HK-2 (cell line): ENCODE measurements around the gene C1GALT1.
"Not testable (repeated sequence)": the region's sequence is repeated elsewhere in the genome, so short reads cannot be mapped to it uniquely, and the experiment has no call there.

Source experiments
- DNase-seq: peaks from one replicate; pipeline ENCODE4 v3.0.0-alpha.2; 2018; ENCODE audit not compliant: unreplicated experiment

C1GALT1 gene

DNA sequence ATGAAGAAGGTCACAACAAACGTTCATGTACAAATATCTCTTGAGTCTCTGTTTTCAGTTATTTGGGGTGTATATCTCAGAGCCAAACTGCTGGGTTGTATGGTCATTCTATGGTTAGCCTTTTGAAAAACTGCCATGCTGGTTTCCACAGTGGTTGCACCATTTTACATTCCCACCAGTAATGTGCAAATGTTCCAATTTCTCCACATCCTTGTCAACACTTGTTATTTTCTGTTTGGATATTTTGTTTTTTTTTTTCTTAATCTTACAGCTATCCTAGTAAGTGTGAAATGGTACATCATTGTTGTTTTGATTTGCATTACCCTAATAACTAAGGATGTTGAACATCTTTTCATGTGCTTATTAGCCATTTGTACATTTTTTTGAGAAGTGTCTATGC lies 13.0 kb upstream of the C1GALT1 start:
- DNase-seq = no peak

DNA sequence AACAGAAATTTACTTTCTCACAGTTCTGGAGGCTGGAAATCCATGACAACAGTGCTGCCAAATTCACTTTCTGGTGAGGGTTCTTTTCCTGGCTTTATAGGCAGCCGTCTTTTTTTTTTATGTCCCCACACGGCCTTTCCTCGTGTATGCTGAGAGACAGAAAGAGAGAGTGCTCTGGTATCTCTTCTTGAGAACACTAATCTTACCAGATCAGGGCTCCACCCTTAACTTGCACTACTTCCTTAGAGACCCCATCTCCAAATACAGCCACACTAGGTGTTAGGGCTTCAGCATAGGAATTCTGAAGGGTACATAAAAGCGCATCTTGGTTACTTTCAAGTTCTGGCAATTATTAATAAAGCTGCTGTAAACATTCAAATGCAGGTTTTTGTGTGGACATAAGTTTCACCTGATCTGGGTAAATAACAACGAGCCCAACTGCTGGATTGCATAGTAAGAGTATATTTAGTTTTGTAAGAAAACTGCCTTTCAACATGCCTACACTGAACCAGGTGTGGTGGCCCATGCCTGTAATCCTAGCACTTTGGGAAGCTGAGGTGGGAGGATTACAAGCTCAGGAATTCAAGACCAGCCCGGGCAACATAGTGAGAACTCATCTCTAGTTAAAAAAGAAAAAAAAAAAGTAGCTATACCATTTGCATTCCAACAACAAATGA lies 8.2 kb upstream of the C1GALT1 start:
- DNase-seq = no peak

DNA sequence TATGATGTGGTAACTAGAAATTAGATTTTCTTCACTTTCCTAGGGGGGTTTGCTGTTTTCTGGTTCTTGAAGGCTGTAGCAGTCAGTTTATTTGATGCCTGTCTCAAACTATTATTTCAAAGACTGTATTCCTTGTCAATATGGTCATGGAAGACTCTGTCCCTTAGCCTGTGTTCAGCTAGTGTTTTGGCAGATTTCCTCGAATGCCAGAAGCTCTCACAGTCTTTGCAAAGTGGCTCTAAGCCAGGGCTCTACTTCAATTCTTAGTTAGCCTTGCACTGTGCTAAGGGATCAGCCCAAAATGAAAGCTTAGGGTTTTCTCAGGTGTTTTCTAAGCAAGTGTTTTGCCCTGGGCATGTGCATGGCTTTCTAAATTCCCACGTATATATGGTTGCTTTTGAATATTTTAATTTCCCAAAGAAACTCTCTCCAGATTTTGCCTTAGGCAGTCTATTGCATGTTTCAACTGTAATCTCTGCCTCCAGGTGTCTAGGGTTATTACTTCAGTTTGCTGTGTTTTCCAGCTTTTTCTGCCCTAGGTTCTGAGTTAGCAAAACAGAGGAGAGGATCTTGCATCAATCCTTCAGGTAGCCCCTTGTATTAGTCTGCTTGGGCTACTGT lies 7.2 kb upstream of the C1GALT1 start:
- no peak for DNase-seq

DNA sequence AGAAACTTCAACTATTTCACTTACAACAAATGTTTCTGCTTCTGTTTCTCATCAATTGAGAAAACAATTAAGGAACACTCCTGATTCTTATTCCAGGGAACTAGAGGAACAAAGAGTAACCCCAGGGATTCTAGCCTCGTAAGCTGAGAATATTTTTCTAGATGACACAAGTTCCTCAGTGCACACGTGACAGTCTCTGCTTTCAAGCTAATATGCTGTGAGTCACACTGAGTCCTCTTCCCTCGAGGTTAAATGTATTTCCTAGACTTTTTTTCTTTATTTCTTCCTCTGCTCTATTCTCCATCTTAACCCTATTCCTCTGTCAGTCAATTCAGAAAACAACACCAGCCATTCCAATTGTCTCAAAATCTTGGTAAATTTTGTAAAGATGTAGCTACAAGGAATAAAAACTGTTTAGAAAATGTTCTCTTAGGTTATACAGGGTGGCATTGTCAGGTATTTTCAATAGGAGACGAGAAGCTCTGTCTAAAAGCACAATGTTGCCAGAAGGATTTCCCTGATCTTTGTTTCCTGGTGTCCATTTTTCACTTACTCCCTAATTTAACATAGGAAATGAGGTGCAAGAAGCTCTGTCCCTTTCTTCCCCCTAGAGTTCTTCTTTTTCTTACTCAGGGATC lies 5.8 kb upstream of the C1GALT1 start:
- DNase-seq = no peak

DNA sequence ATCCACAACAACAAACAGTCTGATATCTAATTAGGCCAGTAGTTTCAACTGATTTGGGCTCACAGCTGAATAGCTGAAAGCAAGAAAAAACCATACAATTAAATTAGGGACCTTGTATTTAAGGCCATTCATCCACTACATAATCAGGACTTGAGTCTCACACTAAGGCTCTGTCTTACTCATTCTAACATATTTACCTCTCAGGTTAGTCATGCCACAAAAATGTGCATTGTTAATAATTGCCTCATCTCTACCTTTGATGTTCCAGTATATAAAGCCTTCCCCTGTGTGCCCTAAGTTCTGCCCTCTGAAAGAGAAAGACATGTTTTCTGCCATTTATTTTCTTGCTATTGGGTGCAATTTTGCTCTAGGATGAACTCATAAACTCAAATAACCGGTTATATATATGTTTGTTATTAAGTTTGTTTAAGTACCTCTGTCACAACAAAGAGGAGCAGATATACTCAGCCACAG lies 5.3 kb upstream of the C1GALT1 start:
- DNase-seq = no peak

DNA sequence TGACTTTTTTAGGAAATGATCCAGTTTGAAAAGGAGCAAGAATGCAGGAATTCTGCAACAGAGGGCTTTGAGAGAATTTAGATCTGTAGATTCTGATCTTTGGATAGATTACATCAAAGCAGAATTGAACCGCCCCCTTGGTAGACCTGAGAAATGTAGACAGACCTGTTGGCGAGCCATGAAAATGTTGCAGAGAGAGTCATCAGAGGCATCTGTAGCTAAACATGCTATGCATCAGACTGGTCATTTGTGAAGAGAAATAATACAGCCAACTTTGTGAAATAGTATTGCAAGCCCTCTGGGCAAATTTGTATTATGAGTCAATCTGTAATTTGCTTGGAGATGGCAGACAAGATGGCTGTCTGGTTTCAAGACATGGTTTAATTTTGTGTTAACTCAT lies 4.3 kb upstream of the C1GALT1 start:
- DNase-seq = no peak

DNA sequence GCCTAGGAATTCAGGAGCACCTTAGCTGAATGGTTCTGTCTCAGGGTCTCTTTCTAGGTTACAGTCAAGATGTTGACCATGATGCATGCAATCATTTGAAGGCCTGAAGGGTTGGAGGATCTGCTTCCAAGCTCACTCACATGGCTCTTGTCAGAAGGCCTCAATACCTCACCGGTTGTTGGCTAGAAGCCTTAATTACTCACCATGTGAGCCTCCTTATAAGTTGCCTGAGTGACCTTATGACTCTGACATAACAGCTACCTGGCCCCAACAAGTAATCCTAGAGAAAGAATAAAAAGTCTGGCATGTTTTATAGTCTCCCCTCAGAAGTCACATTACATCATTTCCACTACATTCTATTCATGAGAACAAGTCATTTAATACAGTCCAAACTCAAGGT lies 3.4 kb upstream of the C1GALT1 start:
- DNase-seq = peak; percentile 36

DNA sequence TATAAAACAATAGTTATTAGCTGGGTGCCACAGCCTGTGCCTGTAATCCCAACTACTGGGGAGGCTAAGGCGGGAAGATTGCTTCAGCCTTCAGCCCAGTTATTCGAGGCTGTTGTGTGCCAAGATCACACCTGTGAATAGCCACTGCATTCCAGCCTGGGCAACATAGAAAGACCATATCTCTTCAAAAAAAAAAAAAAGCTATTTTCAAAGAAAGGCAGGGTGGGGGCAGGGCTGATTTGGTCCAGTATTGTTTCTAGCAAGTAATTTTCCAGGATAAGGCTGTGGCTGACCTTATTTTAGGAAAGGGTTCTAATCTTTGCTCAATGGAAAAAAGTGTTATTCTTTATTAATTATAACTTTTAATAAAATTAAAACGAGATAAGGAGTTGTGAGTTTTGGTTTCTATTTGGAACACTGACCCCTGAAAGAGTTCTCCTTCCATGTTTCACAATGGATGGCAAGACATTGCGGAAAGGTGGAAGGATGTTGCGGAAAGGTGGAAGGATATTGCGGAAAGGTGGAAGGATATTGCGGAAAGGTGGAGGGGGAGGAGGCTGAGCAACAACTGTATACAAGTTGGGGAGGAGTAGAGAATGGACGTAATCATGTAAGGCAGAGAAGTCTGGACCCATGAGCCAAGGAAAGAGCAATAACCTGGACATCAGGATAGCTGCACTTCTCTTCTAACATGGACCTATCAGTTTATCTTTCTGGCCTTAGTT lies 1.5 kb upstream of the C1GALT1 start:
- DNase-seq = no peak

DNA sequence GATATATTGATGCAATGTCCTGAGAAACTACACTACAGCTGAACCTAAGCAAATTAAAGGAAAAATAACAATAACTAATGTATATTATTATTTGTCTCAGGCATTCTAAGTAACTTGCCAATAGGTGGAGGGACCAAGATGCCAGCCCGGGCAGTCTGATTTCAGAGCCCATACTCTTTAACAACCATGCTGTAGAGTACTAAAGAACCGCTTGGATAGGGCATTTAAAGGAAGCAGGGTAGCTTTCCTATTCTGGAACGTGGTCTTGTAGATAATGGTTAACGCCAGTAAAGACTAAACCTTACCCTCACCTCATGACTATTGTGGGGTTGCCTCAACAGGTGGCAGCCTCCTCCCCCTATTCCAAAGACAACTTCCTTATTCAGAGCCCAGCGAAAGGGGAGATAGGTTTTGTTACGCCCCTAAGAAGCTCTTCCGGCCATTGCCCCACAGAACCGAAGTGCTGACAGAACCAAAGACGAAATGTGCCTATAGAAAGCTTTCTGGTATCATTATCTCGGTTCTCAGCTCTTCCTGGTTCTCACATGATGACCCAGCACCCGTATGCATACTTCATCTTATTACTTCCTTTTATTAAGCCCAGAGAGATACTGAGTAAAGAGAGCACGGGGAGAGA lies 707 bp upstream of the C1GALT1 start:
- DNase-seq = peak; percentile 31

DNA sequence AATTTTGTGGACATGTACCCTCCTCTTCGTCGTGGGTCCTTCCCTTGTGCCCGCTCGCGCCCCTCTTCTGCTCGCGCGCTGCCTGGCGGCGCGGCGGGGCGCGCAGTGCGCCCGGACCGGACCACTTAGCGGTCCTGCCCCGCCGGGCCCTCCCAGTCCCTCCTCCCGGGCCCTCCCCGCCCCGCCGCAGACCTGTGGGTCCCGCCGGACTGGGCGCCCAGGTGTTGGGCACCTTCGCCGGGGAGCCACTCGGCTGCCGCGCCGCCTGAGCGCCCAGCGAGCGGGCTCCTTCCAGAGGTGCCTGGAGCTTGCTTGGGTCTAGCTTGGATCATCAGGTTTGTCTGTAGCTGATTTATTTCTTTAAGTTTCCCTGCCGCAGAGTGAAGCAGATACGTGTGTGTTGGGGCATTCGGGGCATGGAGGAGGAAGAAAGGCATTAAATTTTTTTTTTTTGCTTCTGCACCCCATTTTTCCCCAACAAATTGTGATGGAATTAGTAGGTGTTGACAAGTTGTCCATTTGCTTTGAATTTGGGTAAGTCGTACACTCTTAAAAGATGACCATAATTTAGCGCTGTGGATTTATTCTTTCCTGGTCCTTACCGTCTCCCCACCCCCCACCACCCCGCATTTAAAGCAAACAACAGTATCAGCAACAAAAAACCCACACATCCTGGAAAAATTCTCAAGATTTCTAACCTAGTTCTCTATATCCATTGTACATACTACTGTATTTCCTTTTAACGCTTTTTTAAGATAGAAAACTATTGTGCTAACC lies 905 bp downstream of the C1GALT1 start:
- DNase-seq = peak; percentile 59

DNA sequence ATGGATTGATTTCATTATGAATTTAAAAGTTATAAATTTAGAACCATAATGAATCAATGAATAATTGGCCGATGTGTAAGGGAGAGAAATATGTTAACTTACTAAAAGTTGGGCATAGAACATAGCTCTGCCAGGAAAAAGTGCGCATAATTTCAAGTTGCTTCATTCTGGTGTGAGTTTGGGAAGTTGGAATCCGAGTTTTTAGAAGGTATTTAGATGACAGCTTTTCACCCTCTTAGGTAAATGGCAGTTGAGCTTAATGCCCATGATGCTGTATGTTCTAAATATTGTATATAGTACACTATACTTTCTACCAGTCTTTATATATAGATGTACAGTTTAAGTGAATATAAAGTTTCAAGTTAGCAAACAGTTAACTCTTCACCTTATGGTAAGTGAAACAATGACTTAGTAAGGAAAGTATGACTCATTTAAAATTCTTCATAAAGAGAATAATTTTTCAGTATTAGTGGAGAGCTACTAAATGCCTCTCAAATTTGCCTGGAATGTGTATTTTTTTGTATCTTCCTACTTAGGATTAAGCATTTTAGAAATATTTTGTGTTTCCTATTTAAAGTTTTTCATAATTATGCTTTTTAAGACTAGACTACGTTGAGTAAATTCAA lies 1.6 kb downstream of the C1GALT1 start:
- DNase-seq = no peak

DNA sequence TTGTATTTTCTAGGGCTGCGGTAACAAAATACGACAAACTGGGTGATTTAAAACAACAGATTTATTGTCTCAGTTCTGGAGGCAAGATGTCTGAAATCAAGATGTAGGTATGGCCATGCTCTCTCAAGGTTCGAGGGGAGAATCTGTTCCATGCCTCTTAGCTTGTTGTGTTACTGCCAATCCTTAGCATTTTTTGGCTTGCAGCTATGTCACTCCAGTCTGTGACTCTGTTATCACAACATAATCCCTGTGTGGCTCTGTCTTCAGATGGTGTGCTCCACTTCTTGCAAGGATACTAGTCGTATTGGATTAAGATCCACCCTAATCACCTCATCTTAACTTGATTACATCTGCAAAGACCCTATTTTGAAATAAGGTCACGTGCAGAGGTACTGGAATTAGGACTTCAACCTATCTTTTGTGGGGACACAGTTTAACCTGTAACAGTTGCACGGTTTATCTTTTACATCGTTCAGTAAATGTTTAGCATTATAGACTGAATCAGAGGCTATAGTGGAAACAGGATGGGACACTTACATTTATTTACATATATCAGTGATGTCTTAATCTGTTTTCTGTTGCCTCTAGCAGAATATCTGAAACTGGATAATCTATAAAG lies 3.1 kb downstream of the C1GALT1 start:
- no peak for DNase-seq

DNA sequence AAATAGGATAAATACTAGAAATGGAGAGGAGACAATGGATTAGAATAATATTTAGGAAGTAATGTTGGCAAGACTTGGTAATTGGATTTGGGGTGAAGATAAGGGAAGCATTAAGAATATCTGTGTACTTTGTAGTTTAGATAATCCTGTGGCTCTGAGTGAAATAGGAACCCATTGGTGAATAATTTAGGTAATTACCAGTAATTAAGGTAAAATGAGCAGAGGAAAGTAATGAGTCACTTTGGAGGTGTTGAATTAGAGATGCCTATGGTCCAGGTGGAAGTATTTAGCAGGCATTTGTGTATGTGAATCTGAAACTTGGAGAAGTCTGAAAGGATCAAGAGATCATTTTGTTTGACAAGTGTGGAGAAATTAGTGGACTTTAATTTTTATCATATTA lies 5.7 kb downstream of the C1GALT1 start:
- no peak for DNase-seq

DNA sequence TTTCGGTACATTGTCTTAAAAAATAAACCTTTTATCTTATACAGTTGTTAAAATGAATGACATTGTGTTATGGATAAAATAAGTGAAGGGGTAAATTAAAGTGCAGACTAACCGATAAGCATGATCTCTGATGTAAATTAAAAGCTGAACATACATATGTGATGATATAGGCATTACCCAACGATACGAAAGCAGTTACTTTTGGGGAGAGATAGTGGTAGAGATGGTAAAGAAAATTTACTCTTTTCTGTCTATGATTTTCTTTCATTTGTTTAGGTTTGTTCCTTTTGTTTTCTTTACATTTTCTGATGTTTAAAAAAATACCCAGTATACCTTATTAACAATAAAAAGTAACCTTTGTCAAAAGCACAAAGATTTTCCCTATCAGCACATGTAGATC lies 6.4 kb downstream of the C1GALT1 start:
- no peak for DNase-seq

DNA sequence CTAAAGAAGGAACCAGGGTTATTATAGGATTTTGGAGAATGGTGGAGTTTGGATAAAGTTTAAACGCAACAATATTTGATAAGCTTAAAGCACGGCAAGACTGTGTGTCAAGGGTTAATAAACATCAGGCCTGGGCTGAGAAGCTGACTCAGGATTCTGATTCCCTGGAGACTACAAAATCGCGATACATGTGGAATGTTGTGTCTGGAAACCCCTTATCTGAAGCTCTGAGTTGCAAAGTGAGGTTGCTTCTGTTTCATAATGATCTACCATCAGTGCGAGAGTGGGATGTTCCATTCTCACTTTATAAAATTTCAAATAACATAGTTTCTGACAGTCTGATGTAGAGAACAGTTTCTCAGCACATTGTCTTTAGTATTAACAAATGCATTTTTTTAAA lies 7.8 kb downstream of the C1GALT1 start:
- DNase-seq = no peak

DNA sequence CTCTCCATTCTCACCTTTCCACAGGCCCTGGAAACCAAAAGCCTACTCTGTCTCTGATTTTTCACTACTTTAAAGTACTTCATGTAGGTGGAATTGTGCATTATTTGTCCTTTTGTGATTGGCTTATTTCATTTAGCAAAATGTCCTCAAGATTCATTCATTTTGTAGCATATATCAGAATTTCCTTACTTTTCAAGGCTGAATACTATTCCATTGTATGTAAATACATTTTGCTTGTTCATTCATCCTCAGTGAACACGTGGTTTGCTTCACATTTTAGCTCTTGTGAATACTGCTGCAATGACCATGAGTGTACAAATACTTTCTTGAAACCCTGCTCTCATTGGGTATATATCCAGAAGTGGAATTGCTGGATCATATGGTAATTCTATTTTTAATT lies 8.8 kb downstream of the C1GALT1 start:
- no peak for DNase-seq

DNA sequence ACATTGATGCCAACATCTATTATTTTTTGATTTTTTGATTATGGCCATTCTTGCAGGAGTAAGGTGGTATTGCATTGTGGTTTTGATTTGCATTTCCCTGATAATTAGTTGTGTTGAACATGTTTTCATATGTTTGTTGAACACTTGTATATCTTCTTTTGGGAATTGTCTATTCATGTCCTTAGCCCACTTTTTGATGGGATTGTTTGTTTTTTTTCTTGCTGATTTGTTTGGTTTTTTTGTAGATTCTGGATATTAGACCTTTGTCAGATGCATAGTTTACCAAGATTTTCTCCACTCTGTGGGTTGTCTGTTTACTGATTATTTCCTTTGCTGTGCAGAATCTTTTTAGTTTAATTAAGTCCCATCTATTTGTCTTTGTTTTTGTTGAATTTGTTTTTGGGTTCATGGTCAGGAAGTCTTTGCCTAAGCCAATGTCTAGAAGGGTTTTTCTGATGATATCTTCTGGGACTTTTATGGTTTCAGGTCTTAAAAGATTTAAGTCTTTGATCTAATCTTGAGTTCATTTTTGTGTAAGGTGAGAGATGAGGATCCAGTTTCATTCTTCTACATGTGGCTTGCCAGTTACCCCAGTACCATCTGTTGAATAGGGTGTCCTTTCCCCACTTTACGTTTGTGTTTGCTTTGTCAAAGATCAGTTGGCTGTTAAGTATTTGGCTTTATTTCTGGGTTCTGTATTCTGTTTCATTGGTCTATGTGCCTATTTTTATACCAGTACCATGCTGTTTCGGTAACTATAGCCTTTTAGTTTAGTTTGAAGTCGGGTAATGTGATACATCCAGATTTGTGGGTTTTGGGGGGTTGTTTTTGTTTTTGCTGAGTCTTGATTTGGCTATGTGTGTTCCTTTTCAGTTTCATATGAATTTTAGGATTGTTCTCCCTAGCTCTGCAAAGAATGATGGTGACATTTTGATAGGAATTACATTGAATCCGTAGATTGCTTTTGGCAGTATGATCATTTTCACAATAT lies 10.7 kb downstream of the C1GALT1 start:
- DNase-seq = not testable (repeated sequence)

DNA sequence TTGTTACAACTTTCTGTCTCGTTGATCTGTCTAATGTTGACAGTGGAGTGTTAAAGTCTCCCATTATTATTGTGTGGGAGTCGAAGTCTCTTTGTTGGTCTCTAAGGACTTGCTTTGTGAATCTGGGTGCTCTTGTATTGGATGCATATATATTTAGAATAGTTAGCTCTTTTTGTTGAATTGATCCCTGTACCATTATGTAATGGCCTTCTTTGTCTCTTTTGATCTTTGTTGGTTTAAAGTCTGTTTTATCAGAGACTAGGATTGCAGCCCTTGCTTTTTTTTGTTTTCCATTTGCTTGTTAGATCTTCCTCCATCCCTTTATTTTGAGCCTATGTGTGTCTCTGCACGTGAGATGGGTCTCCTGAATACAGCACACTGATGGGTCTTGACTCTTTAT lies 17.2 kb downstream of the C1GALT1 start:
- not testable (repeated sequence) for DNase-seq

DNA sequence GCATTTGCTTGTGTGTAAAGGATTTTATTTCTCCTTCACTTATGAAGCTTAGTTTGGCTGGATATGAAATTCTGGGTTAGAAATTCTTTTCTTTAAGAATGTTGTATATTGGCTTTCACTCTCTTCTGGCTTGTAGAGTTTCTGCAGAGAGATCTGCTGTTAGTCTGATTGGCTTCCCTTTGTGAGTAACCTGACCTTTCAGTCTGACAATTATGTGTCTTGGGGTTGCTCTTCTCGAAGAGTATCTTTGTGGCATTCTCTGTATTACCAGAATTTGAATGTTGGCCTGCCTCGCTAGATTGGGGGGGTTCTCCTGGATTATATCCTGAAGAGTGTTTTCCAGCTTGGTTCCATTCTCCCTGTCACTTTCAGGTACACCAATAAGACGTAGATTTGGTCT lies 17.9 kb downstream of the C1GALT1 start:
- not testable (repeated sequence) for DNase-seq
